ENCODE data around the gene KCNMA1.
A peak's percentile ranks its signal among the peaks of the same experiment; 100 is the strongest.

KCNMA1 gene

DNA sequence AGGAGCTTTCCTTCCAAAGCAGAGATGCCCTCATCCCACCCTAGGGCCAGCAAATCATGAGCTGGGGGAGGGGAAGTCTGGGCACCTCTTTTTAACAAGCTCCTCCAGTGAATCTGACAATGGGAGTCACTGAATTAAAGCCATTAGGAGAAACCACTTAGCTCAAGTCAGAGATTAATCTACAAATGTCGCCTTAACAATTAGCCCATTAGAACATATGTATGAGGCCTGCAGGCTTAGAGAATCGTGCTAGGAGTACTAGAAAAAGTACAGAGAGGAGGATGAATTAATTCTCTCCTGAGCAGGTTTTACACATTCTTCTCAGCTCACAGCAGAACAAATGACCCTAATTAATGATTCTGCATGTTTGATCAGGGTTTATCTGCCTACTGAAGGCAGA is 381.3 kb downstream of the KCNMA1 start:
- DNase-seq: peak in 2 of 3 experiments; percentile 37 to 81

DNA sequence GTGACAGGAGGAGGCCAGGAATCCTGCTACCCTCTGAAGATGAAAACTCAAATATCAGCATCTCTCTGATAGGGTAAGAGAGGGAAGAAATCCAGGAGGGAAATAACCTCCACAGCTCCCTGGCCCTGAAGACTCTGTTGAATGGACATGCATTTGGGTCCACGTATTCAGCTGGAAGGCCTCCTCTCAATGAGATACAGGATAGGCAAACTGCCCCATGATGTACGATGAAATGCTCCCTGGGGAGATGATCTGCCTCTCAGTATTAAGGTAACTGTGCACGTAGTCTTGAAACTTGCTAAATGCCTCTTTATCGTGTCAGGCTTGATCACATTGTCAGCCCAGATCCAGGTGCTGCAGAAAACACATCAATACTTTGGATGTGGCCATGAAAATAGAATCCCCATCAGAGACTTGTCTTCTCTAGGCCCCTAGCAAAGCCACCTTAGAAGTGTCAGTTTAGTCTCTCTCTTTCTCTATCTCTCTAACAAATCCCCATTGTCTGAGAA is 384.0 kb downstream of the KCNMA1 start:
- DNase-seq: no peak

DNA sequence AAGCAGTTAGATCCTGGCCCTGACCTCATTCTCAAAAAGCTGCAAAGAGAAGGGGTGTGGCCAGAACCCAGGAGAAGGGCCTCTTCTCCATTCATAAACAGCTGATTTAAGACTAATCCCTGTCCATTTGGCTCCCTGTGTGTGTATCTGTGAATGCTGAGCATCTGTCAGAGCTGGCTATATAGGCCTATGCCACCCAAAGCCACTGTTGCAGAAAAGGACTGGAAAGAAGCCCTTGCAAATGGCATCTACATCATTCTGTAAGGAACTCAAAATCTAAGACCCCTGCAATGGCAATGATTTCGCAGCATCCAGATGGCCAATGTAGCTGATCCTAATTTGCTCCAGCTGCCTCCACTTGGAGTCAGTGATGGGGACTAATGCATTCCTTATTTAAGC is 384.5 kb downstream of the KCNMA1 start:
- DNase-seq: peak; percentile 4 to 30 (median 14)

DNA sequence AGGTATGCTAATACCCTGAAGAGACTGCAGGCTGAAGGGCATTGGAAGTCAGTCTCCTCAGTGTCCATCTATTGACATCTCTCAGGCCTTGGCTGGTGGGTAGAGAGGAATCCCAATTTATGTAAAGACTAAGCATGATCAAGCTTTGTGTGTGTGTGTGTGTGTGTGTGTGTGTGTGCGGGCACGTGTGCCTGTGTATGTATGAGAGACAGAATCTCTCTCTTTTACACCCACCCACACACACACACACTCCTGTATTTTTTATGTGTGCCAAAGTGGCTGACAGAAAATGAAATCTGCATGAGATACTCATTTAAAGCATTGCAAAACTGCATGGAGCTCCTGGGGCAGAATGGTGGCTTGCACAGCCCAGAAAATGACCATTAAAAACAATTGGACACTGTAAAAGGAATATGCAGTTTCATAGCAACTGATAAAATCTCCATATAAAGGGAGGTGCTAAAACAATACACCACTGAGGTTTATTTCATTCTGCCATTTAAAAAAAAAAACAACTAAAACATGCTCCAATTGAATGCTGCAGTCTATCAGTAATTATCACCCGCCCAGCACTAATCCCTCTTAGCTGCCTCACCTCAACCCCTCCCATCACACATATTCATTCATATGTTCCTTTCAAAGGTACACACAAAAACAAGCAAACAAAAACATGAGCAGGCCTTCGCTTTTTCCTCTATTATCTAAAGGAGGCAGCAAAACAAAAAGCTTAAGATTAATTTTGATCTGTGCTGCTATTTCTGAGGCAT is 385.0 kb downstream of the KCNMA1 start:
- peak in 1 of 3 experiments; percentile 30 for DNase-seq

DNA sequence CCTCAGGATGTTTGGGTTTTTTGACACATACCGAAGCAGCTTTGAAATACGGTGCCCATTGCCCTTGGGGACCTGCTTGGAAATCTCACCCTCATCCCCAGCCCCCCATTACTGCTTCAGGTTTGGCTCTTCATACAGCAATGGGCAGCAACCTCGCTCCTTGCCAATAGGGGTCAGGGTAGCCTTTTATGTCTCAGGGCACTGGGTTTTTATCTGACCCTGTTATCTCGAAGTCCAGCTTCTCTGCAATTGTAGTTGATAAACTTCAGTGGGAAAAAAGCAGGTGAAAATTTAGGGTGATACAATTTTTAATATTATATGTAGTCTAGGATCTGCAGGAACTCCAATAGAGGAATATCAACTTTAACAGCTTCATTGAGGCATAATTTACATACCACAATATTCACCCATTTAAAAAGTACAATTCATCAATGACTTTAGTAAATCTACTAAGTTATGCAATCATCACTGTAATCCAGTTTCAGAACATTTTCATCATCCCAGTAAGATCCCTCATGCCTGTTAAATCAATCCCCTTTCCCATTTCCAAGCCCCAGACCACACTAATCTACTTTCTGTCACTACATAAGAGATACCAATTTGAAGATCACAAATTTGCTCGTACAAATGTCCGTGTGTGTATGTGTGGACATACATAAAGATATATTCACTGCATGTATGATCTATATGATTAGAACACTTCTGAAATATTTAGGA is 386.2 kb downstream of the KCNMA1 start:
- peak in 2 of 3 experiments; percentile 18 to 47 for DNase-seq

DNA sequence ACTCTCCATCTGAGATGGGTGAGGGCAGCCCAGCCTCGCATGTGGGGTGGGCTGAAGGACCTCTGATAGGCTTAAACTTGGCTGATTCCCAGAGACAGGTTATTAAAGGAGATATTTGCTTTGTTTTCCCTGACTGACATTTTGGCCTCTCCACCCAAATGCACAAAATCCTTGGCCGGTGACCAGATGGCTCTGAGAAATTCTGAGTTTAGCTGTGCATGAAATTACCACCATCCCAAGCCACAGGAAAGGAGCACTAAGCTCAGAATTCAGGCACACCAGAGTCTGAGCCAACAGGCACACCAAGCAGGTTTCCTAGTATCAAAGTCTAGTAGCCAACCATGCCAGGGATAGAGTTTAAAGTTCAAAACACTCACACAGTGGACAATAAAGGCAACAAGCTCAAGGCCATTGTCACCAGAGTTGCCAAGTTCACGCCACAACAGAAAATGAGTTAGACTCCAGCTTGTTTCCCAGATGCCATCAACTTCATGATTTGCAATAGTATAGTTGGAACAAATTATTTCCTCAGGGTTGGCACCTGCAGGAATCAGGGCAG is 387.6 kb downstream of the KCNMA1 start:
- DNase-seq: no peak

DNA sequence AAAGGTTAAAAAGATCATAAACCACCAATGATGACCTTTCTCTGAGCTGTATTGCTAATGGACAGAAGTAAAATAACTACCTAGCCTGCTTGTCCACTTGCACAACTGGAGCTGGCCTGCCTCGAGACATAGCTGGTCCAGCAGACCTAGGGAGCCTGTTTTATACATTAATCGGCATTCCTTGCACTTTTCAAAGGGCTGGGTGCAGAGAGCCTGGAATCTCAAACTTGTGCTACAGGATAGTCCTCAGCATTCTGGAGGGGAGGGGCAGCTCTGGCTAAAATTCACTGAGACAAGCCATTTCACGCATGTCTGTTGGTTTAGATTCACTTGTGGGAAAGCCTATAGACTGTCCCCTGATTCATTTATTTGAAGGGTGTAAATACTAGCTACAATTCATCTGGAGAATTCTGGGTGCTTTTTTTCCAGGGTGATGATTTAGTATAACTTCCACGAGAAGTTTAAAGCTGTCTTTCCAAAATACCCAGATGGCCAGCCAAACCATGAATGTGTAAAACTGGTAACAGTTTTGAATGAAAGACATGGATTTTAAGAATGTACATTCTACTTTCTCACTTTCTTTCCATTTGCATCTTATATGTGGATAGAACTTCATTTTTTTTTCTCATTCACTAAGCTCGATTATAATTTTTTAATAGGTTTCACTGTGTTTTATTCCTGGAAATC is 389.4 kb downstream of the KCNMA1 start:
- no peak for DNase-seq

DNA sequence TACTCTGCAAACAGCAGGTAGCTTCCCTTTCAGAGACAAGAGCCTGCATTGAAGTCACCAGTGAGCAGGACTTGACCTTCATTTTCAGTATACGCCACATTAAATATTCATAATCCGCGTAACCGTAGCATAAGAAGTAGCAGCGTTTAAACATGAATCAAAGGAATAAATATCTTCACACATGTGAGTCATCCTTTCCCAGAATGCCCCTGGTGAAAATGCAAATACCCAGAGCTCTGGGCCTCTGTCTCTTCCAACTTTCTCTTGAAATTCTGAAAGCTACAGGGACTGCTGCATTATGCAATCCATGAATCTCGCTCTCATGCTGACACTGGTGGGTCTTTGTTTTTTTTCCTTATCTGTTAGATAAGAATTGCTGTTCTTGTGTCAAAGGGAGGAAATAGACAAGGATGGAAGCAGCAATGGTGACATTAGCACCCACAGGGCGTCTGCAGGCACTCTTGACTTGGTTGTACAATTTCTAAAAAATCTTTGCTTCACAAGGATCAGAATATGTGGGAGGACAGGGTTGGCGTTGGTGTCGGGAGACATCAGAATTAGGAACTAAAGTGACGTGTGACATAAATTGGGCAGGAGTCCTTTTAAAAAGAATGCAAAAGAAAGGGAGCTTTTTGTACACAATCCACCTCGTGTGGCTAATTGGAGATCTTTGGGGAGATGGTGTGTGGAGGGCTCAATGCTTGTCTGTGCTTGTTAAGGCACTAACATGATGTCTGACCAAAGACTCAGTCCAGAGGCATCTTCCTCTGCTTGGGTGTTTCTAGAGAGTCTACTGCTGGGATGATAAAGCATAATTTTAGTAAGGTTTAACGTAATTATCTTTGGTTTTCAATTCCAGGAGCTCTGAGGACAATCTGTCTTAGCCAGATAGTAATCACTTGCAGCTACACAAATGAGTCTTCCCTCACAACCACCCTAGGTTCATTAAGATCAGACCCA is 390.3 kb downstream of the KCNMA1 start:
- peak in 1 of 3 experiments; percentile 67 for DNase-seq

DNA sequence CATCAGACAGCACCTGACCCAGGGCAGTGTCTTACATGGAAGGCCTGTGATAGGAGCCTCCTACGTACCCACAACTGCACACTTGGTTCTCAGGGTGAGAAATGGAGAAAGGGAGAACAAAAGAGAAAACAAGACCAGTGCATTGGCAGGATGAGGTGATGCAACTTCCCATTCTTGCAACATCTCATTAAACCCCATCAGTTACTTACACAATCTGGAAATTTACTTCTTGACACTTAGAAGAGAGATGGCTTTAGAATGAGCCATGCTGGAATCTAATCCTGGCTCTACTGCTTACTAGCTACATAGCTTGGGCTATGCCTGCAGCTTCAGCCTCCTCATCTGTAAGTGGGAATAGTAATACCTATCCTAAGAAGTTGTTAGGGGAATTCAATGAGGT is 391.7 kb downstream of the KCNMA1 start:
- DNase-seq: no peak

DNA sequence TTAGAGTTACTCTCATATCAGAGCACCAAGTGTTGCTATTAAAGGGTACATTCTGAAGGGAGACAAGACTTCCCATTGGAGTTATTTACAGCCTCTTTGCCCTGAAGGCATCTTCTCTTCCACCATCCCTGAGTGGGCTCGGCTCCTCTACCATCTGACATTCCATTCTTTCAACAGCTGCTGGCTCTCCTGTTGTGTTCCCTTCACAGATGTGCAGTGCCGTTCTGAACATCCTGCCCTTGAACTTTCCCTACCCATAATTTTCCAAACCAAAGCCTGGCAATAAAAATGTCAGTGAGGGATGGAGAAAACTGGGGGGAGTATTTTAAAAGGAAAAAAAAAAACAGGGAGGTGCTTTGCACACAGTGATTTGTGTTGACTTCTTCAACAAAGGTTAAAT is 392.9 kb downstream of the KCNMA1 start:
- DNase-seq: peak in 1 of 3 experiments; percentile 6

DNA sequence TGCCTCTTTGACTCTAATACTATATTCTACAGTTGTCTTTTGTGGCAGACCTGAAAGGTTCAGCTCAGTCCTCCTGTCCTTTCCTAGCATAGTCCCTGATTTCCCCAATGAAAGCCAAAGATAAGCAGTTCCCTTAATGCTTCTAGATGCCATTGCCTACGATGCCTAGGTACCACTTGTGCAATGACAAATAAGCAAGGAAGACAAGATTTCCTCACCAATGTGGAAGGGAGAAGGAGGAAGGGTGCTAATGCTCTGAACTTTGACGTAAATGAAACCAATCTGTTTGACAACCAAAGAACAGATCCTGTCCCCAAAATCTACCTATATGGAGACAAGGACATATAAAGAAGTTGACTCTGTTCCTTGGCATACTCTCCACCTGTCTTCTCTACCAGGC is 393.3 kb downstream of the KCNMA1 start:
- no peak for DNase-seq

DNA sequence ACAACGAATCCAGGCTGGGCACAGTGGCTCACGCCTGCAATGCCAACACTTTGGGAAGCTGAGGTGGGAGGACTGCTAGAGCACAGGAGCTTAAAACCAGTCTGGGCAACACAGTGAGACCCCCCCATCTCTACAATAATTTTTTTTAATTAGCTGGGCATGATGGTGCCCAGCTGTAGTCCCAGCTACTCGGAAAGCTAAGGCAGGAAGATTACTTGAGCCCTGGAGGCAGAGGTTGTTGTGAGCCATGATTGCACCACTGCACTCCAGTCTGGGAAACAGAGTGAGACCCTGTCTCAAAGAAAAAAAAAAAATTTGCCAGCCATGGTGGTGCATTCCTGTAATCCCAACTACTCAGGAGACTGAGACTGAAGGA is 396.3 kb downstream of the KCNMA1 start:
- no peak for DNase-seq

DNA sequence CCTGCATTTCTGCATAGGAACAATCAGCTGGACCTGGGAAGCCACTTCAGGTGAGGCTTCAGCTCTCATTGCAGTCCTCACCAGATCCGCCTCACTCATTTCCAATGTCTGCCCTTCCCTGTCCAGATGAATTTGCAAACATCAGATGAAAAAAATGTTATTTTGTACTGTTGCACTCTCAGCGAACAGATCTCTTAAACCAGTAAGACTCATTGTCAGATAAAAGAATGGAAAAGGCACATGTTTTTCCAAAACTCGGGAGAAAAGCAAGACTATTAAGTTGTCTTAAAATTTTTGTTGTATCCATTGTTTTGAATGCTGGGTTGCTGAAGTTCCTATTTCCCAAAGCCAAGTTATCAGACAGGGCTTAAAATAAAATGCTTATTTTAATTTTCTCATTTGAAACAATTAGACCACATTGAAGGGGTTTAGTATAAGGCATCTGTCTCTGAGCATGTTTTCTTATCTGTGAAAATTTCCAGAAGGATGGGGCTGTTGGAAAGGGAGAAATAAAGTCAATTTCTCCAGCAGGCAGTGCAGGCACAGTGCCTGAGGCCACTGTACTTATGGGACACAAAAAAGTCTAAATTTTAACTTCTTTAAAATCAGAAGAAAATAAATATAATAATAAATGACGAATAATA is 396.8 kb downstream of the KCNMA1 start:
- DNase-seq: peak in 2 of 3 experiments; percentile 11 to 48

DNA sequence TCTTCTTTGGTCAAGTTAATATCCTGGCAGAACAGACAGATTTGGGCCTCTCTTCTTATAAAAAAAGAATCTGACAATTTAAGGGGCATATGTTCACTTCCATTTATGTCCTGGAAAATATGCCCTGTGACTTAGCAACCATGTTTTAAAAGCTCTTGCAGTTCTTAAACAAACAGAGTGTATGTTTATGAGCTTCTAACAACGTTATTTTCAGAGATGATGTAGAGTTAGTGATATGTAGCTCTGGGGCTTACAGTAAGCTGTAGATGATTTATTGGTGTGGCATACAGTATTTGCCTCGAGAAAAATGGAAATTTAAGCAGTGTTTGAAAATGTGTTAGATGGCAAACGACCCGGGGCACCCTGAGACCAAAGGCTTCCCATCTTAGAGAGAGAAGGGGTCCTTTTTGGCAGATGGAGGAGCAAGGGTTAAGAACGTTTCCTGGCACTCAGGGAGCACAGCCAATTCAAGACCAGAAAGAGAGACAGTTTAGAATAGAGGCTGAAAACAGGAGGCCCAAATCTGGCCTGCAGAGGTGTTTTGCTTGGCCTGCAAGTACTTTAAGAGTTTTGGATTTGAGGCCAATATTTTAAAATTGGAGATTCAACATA is 397.5 kb downstream of the KCNMA1 start:
- peak; percentile 21 to 61 (median 40) for DNase-seq

DNA sequence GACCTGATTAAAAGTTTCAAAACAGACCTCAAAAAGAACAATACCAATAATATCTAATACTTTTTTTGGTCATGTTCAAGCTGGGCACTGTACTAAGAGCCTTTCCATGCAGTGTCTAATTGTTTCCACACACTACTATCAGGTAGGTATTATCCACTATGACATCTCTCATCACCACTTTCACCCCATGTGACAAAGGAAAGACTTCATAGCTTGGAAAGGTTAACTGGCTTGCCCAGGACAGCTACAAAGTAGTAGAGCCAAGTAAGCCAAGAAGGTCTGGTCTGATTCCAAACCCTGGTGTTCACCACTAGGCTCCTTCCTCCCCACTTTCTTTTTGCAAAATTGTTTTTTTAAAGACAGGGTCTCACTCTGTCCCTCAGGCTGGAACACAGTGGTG is 400.5 kb downstream of the KCNMA1 start:
- DNase-seq: no peak

DNA sequence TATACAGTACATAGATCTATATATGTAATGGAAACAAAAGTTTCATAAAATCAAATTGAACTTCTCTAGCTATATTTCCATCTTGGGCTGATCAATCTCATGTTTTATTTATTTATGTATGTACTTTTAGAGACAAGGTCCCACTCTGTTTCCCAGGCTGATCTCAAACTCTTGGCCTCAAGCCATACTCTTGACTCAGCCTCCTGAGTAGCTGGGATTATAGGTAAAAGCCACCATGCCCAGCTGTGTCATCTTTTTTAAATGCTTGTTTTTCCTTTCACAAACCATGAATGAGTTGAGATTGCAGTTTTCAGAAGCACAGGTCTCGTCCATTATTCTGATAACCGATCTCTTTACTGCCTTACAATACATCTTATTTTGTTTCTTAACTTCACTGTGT is 400.9 kb downstream of the KCNMA1 start:
- DNase-seq: no peak

DNA sequence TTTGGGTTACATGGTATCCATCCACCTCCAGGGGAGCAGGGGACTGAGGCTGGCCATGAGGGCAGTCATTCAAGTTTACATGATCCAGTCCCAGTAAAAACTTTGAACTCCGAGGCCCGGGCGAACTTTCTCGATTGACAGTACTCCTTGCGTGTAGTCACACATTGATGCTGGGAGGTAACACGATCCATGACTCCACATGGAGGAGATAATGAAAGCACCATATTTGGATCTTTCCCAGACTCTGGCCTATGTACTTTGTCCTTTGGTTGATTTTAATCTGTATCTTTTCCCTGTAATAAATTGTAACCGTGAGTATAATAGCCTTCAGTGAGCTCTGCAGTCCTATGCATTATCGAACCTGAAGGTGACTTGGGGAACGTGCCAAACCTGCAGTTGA is 401.6 kb downstream of the KCNMA1 start:
- DNase-seq: no peak

DNA sequence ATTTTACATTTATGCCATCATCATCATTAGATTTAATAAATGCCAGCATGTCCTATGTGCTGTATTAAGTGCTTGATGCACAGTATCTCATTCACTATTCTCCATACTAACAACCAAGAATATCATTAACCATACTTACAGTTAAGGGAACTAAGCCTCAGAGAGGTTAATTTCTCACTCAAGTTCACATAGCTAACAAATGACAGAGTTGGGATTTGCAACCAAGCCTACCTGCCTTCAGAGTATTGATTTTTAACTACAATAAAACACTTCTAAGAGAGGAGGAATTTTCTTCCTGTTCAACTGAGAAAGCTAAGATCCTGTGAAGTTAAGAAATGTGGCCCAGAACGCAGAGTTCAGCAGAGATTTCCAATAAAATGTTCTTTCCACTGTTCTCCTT is 403.0 kb downstream of the KCNMA1 start:
- no peak for DNase-seq

DNA sequence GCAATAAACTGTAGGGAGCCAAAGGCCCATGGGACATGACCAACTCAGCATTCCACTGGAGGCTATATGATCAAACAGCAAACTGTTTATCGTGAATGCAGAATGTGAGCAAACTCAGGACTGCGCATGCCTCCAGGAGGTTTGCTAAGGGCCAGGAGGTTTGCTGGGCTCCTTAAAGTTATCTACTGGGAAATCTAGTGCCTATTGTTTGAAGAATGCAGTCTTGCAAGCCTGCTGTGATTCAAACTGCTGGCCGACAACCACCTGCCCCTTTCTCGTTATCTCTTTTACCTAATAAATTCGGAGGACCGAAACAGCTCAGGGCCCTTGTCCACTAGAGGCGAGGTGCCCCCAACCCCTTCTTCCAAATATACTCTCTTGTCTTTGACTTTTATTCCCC is 404.1 kb downstream of the KCNMA1 start:
- DNase-seq: no peak

DNA sequence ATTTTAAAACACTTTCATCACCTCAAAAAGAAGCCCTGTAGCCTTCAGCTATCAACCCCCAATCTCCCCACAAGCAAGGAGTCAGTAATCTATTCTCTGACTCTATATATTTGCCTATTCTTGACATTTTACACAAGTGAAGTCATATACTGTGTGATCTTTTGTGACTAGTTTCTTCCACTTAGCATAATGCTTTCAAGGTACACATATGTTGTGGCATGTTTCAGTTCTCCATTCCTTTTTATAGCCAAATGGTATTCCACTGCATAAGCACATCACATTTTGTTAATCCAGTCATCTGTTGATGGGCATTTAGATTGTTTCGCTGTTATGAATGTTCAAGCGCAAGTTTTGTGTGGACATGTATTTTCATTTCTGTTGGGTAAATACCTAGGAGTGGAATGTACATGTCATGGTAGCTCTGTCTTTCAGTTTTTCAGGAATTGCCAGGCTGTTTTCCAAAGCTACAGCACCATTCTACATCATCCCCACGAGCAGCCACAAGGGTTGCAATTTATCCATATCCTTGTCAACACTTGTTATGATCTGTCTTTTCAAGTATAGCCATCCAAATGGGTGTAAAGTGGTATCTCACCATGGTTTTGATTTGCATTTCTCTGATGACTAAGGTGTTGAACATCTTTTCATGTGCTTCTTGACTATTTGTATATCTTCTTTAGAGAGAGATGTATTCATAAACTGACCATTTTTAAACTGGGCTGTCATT is 405.6 kb downstream of the KCNMA1 start:
- no peak for DNase-seq

All from NCI-H1417 (cell line).